ENCODE results near the gene PACC1. TPM values are rescaled to one million over a fixed set of nuclear protein-coding genes. Genes with fewer than 3 reads are reported as not detected.

The PACC1 gene
- total RNA-seq, 4 donors from 2014 or later: 3.3 to 33.2 (median 11.4) TPM

- Histone ChIP-seq H3K36me3 (peaks cover 0 to 63% (median 0%) of the 10 kb centered on the region in 3 donors), H3K27me3 (no peaks in the 10 kb centered on the region), H3K9me3 (no peaks in the 10 kb centered on the region), H3K4me3 (no peak overlapping the region), H3K27ac (no peak overlapping the region), H3K4me1 (no peaks in the 10 kb centered on the region)
- TF ChIP-seq EP300 (IDR thresholded peaks at IDR 0.05) (no peak), POLR2A (IDR thresholded peaks at IDR 0.05) (no peak), CTCF (IDR thresholded peaks at IDR 0.05) (no peak)
- DNase-seq (ENCODE audit: low spot score in 2 of 2): no peak
- 100% methylated on average over 2 of the region's 2 CpGs for WGBS, 2 donors
Observed at GRCh38 chr1:212379366-212379765, 35.3 kb downstream of the PACC1 start.

GRCh38 chr1:212377644-212378043, 37.0 kb downstream of the PACC1 start:
- 90 to 93% methylated on average over 3 of the region's 3 CpGs for WGBS, 2 donors
- DNase-seq (ENCODE audit: low spot score in 2 of 2): no peak
- H3K4me3 ChIP-seq: no peak overlapping the region
- peaks cover 0 to 64% (median 0%) of the 10 kb centered on the region in 3 donors for H3K36me3 ChIP-seq
- H3K27me3 ChIP-seq: no peaks in the 10 kb centered on the region
- no peak overlapping the region for H3K27ac ChIP-seq
- no peaks in the 10 kb centered on the region for H3K4me1 ChIP-seq
- peaks cover 0 to 8% (median 0%) of the 10 kb centered on the region in 4 donors for H3K9me3 ChIP-seq
- TF ChIP-seq EP300 (IDR thresholded peaks at IDR 0.05) (no peak), POLR2A (IDR thresholded peaks at IDR 0.05) (no peak)

- WGBS, 2 donors: 71 to 88% methylated on average over 5 of the region's 5 CpGs
Observed at GRCh38 chr1:212375986-212376385, 38.7 kb downstream of the PACC1 start.

GRCh38 chr1:212368073-212368484, 46.6 kb downstream of the PACC1 start:
- H3K27ac ChIP-seq: no peak overlapping the region
- no peaks in the 10 kb centered on the region for H3K27me3 ChIP-seq
- H3K9me3 ChIP-seq: peaks cover 0 to 13% (median 0%) of the 10 kb centered on the region in 4 donors
- peak in 1 of 2 donors; percentile 53 for DNase-seq (ENCODE audit: low spot score in 2 of 2)
- 72 to 75% methylated on average over 3 of the region's 3 CpGs for WGBS, 2 donors
- TF ChIP-seq EP300 (IDR thresholded peaks at IDR 0.05): no peak
- TF ChIP-seq POLR2A (IDR thresholded peaks at IDR 0.05): no peak
- peak; percentile 62 to 75 (median 71) for TF ChIP-seq CTCF (IDR thresholded peaks at IDR 0.05)
- no peak overlapping the region for H3K4me3 ChIP-seq
- H3K36me3 ChIP-seq: peaks cover 0 to 45% (median 3%) of the 10 kb centered on the region in 3 donors
- no peaks in the 10 kb centered on the region for H3K4me1 ChIP-seq

More at GRCh38 chr1:212375986-212376385, 38.7 kb downstream of the PACC1 start:
- no peak overlapping the region for H3K27ac ChIP-seq
- H3K36me3 ChIP-seq: peaks cover 0 to 61% (median 0%) of the 10 kb centered on the region in 3 donors
- TF ChIP-seq EP300 (IDR thresholded peaks at IDR 0.05) (no peak), CTCF (IDR thresholded peaks at IDR 0.05) (no peak), POLR2A (IDR thresholded peaks at IDR 0.05) (no peak)
- DNase-seq (ENCODE audit: low spot score in 2 of 2): no peak
- H3K4me1 ChIP-seq: no peaks in the 10 kb centered on the region
- peaks cover 0 to 14% (median 0%) of the 10 kb centered on the region in 4 donors for H3K9me3 ChIP-seq
- H3K4me3 ChIP-seq: no peak overlapping the region
- no peaks in the 10 kb centered on the region for H3K27me3 ChIP-seq

GRCh38 chr1:212367474-212368072, 47.1 kb downstream of the PACC1 start:
- H3K36me3 ChIP-seq: peaks cover 0 to 45% (median 3%) of the 10 kb centered on the region in 3 donors
- DNase-seq (ENCODE audit: low spot score in 2 of 2): no peak
- no peaks in the 10 kb centered on the region for H3K4me1 ChIP-seq
- H3K27ac ChIP-seq: no peak overlapping the region
- WGBS, 2 donors: 46 to 95% methylated on average over 2 of the region's 2 CpGs
- H3K27me3 ChIP-seq: no peaks in the 10 kb centered on the region
- peaks cover 0 to 8% (median 0%) of the 10 kb centered on the region in 4 donors for H3K9me3 ChIP-seq
- TF ChIP-seq POLR2A (IDR thresholded peaks at IDR 0.05): no peak
- TF ChIP-seq CTCF (IDR thresholded peaks at IDR 0.05): no peak
- TF ChIP-seq EP300 (IDR thresholded peaks at IDR 0.05): no peak
- no peak overlapping the region for H3K4me3 ChIP-seq
